K562 (cell line): ENCODE results near the gene EDARADD. TPM values are rescaled to one million over a fixed set of nuclear protein-coding genes. Genes with fewer than 3 reads are reported as not detected.
A peak's percentile ranks its signal among the peaks of the same experiment; 100 is the strongest.

ENCODE experiments used
- DPF2 ChIP-seq: fragments of 450-650 bp; IDR thresholded peaks from 2 replicates; pipeline ENCODE4 v1.6.1; 2016
- FOS ChIP-seq: IDR thresholded peaks from 3 replicates; pipeline ENCODE4 v1.6.1; 2011; ENCODE audit not compliant: insufficient read length; ENCODE audit errors: extremely low read depth
- KAT7 ChIP-seq: sonication (generic); formaldehyde crosslinking; IDR thresholded peaks from 2 replicates; pipeline ENCODE4 v1.8.0; 2022; ENCODE audit warnings: missing genetic modification reagents, mild to moderate bottlenecking, borderline replicate concordance
- NFE2L1 ChIP-seq: fragments of 450-650 bp; IDR thresholded peaks from 2 replicates; pipeline ENCODE4 v1.6.1; 2016; ENCODE audit warnings: missing genetic modification characterization, low read depth, mild to moderate bottlenecking, missing compliant biosample characterization, moderate library complexity, borderline replicate concordance
- ZNF239 ChIP-seq: fragments of 250-450 bp; sonication (Bioruptor Pico); IDR thresholded peaks from 2 replicates; pipeline ENCODE4 v1.4.0; 2020; ENCODE audit warnings: mild to moderate bottlenecking
- polyA plus RNA-seq, 8 experiments: library from polyadenylated mRNA; depleted of rRNA in 4 of 8; stranded (reverse) in 5 of 8; unstranded in 3 of 8; fragments of >200 nt; fragmentation: Nextera tagmentation in 2 of 8; fragmentation: Illumina TruSeq in 1 of 8; extraction: Ambion mirVana in 2 of 8; extraction: Trizol in 1 of 8; gene quantifications; 2 replicates each; pipeline versions ENCODE4 v1.2.1 to v1.2.3, GENCODE V29; 2011 to 2014; ENCODE audit warnings: inconsistent platforms in 1 of 8, missing spikeins in 1 of 8
- total RNA-seq, 7 experiments: library from RNA; depleted of rRNA in 6 of 7; stranded (reverse); fragments of >200 nt in 6 of 7; fragmentation: Illumina TruSeq in 2 of 7; extraction: Trizol in 2 of 7; gene quantifications; 2 replicates each; pipeline versions ENCODE4 v1.2.1 to v1.2.3, GENCODE V29; 2011 to 2021; ENCODE audit warnings: low replicate concordance in 1 of 7
- TF ChIP-seq, protein P1 (sequence below), 2 experiments: fragments of 450-650 bp; formaldehyde crosslinking in 1 of 2; IDR thresholded peaks; 2 replicates each; pipeline versions ENCODE4 v1.4.0 to v1.6.1; 2014 to 2020; ENCODE audit warnings: mild to moderate bottlenecking in 2 of 2, borderline replicate concordance in 1 of 2, low read depth in 1 of 2
- TF ChIP-seq, protein P2 (sequence below): sonication (generic); formaldehyde crosslinking; IDR thresholded peaks from 2 replicates; pipeline ENCODE4 v1.8.0; 2022; ENCODE audit warnings: mild to moderate bottlenecking, missing genetic modification reagents
- TF ChIP-seq, protein P3 (sequence below): fragments of 250-450 bp; sonication (Bioruptor Pico); IDR thresholded peaks from 2 replicates; pipeline ENCODE4 v1.8.0; 2022; ENCODE audit warnings: moderate library complexity, mild to moderate bottlenecking, inconsistent platforms
- TF ChIP-seq, protein P4 (sequence below): fragments of 250-450 bp; sonication (Bioruptor Pico); IDR thresholded peaks from 2 replicates; pipeline ENCODE4 v1.8.0; 2021; ENCODE audit warnings: borderline replicate concordance, mild to moderate bottlenecking, moderate library complexity; ENCODE audit not compliant: poor library complexity, severe bottlenecking

Gene EDARADD
- total and polyA plus RNA-seq, 9 of the 15 experiments (the other 6 are each of a cell fraction or from before 2014, with no cell fraction given), result 0.46 to 32.4 (median 20.6) TPM

DNA sequence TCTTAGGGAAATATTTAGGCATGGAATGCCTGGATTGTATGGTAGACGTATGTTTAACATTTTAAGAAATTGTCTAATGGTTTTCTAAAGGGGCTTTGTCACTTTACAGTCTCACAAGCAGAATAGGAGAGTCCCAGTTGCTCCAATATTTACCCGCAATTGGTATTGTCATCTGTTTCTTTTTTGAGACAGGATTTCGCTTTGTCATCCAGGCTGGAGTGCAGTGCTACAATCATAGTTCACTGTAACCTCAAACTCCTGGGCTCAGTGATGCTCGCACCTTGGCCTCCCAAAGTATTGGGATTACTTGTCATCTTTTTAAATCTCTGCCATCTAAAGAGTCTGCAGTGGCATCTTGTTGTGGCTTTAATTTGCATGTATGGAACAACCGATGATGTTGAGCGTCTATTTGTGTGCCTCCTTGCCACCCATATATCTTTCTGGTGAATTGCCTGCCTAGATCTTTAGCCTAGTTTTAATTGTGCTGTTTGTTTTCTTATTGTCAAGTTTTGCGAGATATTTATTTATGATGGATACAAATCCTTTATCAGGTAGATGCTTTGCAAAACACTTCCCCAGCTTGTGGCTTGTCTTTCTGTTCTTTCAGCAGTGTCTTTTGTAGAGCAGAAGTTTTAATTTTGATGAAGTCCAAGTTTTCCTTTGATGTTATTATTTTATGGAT is 32.0 kb upstream of the EDARADD start (continued):
- TF ChIP-seq, protein P1, sequence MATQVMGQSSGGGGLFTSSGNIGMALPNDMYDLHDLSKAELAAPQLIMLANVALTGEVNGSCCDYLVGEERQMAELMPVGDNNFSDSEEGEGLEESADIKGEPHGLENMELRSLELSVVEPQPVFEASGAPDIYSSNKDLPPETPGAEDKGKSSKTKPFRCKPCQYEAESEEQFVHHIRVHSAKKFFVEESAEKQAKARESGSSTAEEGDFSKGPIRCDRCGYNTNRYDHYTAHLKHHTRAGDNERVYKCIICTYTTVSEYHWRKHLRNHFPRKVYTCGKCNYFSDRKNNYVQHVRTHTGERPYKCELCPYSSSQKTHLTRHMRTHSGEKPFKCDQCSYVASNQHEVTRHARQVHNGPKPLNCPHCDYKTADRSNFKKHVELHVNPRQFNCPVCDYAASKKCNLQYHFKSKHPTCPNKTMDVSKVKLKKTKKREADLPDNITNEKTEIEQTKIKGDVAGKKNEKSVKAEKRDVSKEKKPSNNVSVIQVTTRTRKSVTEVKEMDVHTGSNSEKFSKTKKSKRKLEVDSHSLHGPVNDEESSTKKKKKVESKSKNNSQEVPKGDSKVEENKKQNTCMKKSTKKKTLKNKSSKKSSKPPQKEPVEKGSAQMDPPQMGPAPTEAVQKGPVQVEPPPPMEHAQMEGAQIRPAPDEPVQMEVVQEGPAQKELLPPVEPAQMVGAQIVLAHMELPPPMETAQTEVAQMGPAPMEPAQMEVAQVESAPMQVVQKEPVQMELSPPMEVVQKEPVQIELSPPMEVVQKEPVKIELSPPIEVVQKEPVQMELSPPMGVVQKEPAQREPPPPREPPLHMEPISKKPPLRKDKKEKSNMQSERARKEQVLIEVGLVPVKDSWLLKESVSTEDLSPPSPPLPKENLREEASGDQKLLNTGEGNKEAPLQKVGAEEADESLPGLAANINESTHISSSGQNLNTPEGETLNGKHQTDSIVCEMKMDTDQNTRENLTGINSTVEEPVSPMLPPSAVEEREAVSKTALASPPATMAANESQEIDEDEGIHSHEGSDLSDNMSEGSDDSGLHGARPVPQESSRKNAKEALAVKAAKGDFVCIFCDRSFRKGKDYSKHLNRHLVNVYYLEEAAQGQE (IDR thresholded peaks at IDR 0.05; ENCODE audit: borderline replicate concordance), result no peak
- TF ChIP-seq, protein P1 (CRISPR knock-in tag; IDR thresholded peaks at IDR 0.05; ENCODE audit: low read depth), result no peak
- TF ChIP-seq KAT7 (CRISPR knock-in tag) (no peak), FOS (no peak), NFE2L1 (no peak; the same call in 1 of the 2 replicates), ZNF239 (CRISPR knock-in tag) (no peak), DPF2 (peak; percentile 21; the same call in 1 of the 2 replicates)
- TF ChIP-seq, protein P2, sequence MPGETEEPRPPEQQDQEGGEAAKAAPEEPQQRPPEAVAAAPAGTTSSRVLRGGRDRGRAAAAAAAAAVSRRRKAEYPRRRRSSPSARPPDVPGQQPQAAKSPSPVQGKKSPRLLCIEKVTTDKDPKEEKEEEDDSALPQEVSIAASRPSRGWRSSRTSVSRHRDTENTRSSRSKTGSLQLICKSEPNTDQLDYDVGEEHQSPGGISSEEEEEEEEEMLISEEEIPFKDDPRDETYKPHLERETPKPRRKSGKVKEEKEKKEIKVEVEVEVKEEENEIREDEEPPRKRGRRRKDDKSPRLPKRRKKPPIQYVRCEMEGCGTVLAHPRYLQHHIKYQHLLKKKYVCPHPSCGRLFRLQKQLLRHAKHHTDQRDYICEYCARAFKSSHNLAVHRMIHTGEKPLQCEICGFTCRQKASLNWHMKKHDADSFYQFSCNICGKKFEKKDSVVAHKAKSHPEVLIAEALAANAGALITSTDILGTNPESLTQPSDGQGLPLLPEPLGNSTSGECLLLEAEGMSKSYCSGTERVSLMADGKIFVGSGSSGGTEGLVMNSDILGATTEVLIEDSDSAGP (CRISPR knock-in tag), result no peak
- TF ChIP-seq, protein P3, sequence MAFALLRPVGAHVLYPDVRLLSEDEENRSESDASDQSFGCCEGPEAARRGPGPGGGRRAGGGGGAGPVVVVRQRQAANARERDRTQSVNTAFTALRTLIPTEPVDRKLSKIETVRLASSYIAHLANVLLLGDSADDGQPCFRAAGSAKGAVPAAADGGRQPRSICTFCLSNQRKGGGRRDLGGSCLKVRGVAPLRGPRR (CRISPR knock-in tag), result no peak
- TF ChIP-seq, protein P4, sequence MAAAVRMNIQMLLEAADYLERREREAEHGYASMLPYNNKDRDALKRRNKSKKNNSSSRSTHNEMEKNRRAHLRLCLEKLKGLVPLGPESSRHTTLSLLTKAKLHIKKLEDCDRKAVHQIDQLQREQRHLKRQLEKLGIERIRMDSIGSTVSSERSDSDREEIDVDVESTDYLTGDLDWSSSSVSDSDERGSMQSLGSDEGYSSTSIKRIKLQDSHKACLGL (CRISPR knock-in tag), result no peak
